NCI-H1092 treated with DMSO at 0.1 percent for 48 hours (cell line): ENCODE data around the gene DNAJB6.
"Not testable (repeated sequence)": the region's sequence is repeated elsewhere in the genome, so short reads cannot be mapped to it uniquely, and the experiment has no call there.

ENCODE experiments used
- DNase-seq: peaks from one replicate; lab custom pipeline; 2025; lab: John Stamatoyannopoulos, UW

DNAJB6 gene

GRCh38 chr7:157323401-157323800 lies 13.4 kb upstream of the DNAJB6 start:
- no peak for DNase-seq

DNA sequence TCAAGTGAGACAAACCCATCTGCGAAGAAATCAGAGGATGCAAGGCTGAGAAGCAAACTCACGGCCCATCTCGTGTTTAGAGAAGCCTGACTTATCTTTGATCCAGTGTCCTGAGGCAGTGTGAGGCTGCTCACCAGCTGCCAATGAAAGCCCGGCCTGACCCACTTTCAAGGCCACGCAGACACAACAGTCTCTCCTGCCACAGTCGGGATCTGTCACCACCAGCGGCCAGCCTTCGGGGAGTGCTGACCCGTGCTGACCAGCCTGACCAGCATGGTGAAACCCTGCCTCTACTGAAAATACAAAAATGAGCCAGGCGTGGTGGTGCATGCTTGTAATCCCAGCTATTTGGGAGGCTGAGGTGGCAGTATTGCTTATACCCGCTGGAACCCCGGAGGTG lies 7.4 kb upstream of the DNAJB6 start:
- no peak for DNase-seq

GRCh38 chr7:157330567-157330966 lies 6.2 kb upstream of the DNAJB6 start:
- not testable (repeated sequence) for DNase-seq

DNA sequence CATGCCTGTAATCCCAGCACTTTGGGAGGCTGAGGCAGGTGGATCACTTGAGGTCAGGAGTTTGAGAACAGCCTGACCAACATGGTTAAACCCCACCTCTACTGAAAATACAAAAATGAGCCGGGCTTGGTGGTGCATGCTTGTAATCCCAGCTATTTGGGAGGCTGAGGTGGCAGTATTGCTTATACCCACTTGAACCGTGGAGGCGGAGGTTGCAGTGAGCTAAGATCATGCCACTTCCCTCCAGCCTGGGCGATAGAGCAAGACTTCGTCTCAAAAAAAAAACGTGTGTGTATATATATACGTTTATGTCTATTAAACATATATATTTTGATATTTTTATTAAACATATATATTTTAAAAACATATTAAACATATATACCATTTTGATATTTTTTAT lies 5.8 kb upstream of the DNAJB6 start:
- DNase-seq, result not testable (repeated sequence)

- no peak for DNase-seq
Measured at GRCh38 chr7:157335236-157335635, 1.6 kb upstream of the DNAJB6 start.

DNA sequence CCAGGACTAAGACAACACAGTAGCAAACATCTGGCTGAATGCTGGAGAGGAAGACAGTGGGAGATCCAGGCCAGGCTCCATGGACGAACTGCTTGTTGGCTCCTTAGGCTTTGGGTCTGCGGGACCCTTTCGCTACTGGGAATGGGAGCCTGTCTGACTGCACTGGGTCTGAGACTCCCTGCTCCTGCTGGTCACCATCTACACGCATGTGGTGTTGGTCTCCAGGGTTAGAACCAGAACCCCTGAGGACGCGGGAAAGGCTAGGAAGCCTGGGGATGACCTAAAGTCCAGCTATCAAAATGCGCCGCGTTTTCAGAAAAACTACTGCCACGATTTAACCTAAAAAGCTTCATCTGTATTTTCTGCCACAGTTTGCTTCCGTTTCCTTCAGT lies 817 bp upstream of the DNAJB6 start:
- DNase-seq, result no peak

DNA sequence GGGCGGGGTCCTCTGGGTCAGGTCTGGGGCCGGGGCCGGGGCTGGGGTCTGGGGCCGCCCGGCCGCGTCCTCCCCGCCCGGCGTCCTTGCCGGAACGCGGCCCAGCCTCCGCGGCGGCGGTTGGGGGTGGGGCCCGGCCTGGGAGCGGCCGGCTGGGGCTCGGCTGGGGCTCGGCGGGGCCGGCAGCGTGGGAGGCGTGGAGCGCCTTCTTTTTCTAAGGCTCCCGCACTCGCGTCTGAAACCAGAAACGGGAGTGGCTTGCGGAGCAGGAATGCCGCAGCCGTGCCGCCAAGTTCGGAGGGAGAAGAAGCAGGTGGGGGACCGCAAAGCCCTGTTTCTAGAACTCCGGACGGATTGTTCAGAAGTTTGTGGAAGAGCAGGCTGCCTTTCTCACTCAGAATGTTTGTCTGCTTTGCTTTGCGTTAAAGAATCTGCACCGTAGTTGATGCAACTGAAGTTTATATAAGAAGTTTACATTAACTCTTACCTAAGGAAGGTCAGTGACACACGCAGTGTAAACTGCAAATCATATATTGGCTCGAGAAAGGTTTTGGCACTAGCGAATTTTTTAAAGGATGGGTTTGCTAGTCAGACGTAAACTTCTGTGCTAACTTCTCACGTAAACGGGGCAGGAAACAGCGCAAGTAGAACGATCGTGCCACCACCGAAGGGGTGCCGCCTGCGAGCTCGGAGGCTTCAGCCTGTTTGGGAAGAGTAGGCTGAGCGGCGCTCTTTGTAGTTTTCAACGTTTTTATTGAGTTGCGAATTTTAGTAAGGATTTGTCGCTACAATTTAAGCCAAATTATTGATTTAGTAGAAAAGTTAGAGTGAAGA lies 729 bp downstream of the DNAJB6 start:
- DNase-seq, result no peak

GRCh38 chr7:157339777-157340677 lies 3.2 kb downstream of the DNAJB6 start:
- DNase-seq, result peak; percentile 38

DNA sequence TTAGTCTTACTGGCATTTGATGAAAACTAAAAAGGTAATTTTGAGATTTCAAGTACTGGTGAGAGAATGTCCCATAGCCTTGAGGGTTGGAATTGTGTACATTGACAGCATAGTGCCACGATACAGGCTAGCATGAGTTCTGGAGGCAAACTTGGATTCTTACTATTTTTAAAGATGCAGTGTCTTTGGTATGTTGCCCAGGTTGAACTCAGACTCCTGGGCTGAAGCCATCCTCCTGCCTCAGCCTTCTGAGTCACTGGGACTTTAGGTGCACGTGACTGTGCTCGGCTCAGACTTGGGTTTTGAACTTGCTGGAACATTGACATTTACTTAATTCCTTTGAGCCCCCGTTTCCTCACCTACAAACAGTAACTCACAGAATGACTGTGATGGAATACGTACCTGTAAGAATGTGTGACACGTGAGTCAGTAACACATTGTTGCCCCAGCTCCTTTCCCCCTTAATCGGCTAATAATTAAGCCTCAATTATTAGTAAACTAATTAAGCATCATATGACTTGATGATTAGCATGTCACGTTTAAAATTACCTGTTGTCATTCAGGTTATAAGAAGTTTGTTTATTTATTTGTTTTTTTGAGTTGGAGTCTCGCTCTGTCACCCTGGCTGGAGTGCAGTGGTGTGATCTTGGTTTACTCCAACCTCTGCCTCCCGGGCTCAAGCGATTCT lies 10.6 kb downstream of the DNAJB6 start:
- DNase-seq, result no peak

DNA sequence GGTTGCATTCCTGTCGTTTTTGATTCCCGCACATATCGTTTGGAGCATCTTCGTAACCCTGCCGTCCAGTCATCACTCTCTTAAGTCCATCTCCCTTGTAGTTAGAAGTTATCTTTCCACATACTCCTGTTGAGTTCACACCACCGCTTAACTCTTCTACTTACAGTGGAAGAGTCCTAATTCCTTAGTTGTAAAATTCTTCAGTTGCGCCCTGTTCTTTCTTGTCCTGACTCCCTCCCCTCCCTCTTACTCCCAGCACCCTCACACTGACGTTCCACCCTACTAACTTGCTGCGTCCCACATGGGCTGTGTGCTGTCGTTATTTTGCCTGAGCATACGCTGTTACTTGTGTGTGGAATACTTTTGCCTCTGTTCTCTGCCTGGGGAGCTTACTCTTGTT lies 11.7 kb downstream of the DNAJB6 start:
- DNase-seq, result no peak

DNA sequence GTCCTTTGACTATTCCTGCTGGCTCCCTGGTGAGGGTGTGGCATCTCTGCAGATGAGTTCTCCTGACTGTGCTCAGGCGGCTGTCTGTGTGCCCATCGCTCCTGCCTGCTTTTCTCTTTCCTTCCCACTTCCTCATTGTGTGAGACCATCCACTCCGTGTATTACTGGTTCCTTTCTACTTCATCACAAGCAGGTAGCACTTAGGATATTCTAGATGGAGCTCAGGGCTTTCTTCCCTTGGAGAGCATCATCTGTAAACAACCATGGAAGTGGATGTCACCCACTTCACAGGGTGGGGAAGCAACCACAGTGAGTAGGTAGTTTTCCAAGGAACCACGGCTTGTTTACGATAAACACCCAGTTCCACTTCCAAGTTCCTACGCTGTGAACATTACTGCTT lies 15.7 kb downstream of the DNAJB6 start:
- DNase-seq, result no peak

DNA sequence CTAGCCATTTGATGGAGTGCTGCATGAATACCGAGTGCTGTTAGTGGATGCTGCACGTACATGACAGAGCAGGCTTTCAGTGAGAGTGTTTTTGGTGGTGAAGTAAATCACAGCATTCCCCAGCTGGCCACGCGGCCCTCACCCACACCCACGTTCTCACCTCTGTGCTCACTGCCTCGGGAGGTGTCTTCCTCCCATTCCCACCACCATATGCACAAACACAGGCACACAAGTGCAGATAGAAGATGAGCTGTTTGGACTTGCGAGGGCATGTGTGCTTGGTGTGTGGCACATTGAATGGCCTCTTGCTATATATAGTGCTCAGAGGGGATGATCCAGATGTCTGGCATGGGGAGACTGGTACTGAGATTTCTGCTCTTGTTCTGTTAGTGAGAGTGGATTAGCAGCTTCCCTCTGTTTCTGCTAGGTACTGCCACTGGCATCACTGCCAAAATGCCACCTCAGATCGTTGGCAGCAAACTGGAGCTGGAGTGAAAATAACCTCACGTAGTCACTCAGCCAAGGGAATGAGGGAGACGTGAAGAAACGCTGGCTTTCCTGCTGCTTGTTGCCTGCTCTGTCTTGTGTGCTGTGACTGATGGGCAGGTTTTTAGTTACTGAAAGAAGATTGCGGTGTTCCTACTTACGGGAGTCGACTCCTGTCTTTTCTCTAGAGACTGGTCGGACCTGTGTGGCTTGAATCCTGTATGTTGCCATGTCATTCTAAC lies 19.1 kb downstream of the DNAJB6 start:
- DNase-seq, result no peak

DNA sequence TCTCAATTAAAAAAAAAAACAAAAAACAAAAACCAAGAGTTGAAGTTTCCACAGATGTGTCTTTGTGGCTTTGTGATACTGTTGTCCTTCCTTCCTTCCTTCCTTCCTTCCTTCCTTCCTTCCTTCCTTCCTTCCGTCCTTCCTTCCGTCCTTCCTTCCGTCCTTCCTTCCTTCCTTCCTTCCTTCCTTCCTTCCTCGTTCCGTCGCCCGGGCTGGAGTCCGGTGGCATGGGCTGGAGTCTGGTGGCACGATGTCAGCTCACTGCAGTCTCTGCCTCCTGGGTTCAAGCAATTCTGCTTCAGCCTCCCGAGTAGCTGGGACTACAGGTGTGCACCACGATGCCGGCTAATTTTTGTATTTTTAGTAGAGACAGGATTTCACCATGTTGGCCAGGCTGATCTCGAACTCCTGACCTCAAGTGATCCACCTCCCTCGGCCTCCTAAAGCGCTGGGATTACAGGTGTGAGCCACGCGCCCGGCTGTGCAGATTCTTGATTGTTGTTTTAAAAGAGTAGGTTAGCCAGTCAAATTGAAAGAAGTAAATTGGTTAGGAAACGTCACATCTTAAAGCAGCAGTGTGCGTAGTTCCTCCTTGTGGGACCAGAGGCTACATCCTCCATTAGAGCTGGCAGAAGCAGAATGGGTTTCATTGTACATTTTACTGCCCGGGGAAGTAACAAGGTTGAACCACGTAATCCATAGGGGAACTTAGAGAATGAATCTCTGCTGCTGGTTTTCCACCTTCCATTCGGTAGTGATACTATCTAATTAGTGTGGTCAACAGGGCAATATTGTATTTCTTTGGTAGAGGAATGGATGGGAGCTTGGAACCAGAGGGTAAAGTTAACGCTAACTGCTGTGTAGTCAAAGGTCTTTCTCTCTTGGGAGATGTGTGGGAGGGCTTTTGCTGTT lies 20.6 kb downstream of the DNAJB6 start:
- DNase-seq, result no peak

GRCh38 chr7:157358041-157358752 lies 21.4 kb downstream of the DNAJB6 start:
- no peak for DNase-seq

- no peak for DNase-seq
Measured at GRCh38 chr7:157358753-157359096, 21.9 kb downstream of the DNAJB6 start.

GRCh38 chr7:157359581-157359980 lies 22.8 kb downstream of the DNAJB6 start:
- DNase-seq, result no peak

DNA sequence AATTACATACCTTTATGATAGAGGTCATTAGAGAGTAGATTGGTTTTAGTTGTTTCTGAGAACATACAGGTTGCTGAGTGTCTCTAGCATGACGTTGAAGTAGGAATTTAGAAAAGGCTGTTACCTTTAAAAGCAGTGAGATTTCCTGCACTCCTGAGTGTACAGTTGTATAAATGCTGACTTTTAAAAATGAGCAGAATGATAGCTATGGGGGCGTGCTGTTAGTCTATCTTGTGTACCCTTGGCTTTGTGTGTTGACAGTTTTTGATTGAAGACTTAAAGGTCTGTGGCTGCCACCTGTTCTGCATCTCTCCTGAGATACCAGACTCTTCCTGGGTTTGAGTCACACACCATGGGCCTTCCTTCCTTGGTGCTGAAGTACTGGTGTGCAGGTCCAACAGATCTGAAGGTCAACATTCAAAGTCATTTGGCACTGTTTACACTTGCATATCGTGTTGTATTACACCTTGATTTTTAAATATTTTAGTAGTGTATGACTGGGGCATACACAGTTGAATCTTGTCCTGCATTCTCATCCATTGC lies 23.8 kb downstream of the DNAJB6 start:
- DNase-seq, result no peak

DNA sequence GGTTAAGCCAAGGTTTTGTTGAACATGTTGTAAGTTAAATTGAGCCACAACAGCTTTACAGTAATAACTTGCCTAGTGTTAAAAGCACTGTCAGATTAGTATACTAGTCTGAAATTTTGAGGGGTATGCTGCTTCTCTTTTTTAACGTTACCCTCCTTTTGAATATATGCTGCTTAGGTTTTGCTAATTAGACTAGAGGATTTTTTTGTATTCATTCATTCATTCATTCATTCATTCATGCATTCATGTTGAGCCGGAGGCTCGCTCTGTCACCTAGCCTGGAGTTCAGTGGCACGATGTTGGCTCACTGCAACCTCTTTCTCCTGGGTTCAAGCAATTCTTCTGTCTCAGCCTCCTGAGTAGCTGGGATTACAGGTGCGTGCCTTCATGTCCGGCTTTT lies 24.7 kb downstream of the DNAJB6 start:
- no peak for DNase-seq

GRCh38 chr7:157362729-157363128 lies 25.9 kb downstream of the DNAJB6 start:
- DNase-seq, result no peak

DNA sequence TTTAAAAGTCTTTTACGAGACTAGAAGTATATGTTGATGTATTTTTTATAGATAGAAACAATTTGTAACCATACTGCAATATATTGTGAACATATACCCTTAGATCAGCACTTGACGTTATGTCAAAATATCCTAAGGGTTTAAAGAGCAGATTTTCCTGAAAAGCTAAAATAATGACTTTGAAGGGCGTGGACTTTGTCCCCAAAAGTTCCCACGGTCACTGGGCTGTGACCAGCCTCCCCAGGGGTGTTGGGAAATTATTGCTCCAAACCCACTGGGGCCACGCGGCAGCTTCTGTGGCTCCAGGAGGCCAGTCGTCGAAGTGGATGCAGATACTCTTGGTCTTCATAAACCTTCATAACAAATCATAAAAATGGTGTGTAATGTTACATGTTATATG lies 29.9 kb downstream of the DNAJB6 start:
- no peak for DNase-seq
